Sigmoid colon (tissue), 7 donors: ENCODE results near the gene HLA-G. TPM values are rescaled to one million over a fixed set of nuclear protein-coding genes. Genes with fewer than 3 reads are reported as not detected.
"Not testable (repeated sequence)": the region's sequence is repeated elsewhere in the genome, so short reads cannot be mapped to it uniquely, and the experiment has no call there.

Source experiments
- DNase-seq: peaks from one replicate; pipeline ENCODE4 v3.0.0-alpha.2; 2019
- H3K27ac ChIP-seq, 4 donors: fragments of 200-600 bp; sonication (generic); one replicate each; pipeline ENCODE4 v1.5.1; 2016 to 2019; ENCODE audit warnings: mild to moderate bottlenecking in 1 of 4
- H3K27me3 ChIP-seq, 3 donors: fragments of 200-600 bp; sonication (generic); one replicate each; pipeline ENCODE4 v1.5.1; 2019; ENCODE audit warnings: mild to moderate bottlenecking in 1 of 3
- H3K36me3 ChIP-seq, 4 donors: fragments of 200-600 bp; sonication (generic); one replicate each; pipeline ENCODE4 v1.5.1; 2016 to 2019
- H3K4me1 ChIP-seq, 4 donors: fragments of 200-600 bp; sonication (generic); one replicate each; pipeline ENCODE4 v1.5.1; 2017 to 2019
- H3K4me3 ChIP-seq, 4 donors: fragments of 200-600 bp; sonication (generic); one replicate each; pipeline ENCODE4 v1.5.1; 2017 to 2019; ENCODE audit warnings: mild to moderate bottlenecking in 2 of 4, moderate library complexity in 1 of 4
- H3K9me3 ChIP-seq, 4 donors: fragments of 200-600 bp in 3 of 4; sonication (generic) in 3 of 4; one replicate each; pipeline versions ENCODE4 v1.5.1 to v1.6.1; 2013 to 2019
- EP300 ChIP-seq, 4 donors: sonication (generic); formaldehyde crosslinking; IDR thresholded peaks; one replicate each; pipeline ENCODE4 v1.6.1; 2017; ENCODE audit warnings: antibody characterized with exemption in 4 of 4
- POLR2A ChIP-seq, 2 donors: fragments of 450-650 bp; IDR thresholded peaks; one replicate each; pipeline ENCODE4 v1.6.1; 2016; ENCODE audit warnings: antibody characterized with exemption in 2 of 2, mild to moderate bottlenecking in 2 of 2, moderate library complexity in 2 of 2
- POLR2AphosphoS5 ChIP-seq, 4 donors: sonication (generic); formaldehyde crosslinking; IDR thresholded peaks; one replicate each; pipeline ENCODE4 v1.6.1; 2017; ENCODE audit warnings: antibody characterized with exemption in 4 of 4
- WGBS, 2 donors: extraction: QIAGEN DNeasy Blood & Tissue Kit; methylation state at CpG; one replicate each; pipeline ENCODE4 v1.1.7; 2013; 5-methylcytosine and 5-hydroxymethylcytosine counted together
- intact Hi-C: fragments of 100-400 bp; cut with DNase I; formaldehyde crosslinking; loops from one replicate; pipeline ENCODE4 v1.15.1; 2023
- polyA plus RNA-seq, 3 donors: library from polyadenylated mRNA; stranded (reverse); fragments of 200-250 nt; gene quantifications; one replicate each; pipeline ENCODE4 v1.2.3, GENCODE V29; 2013
- small RNA-seq, 3 donors: library from RNA; depleted of rRNA; stranded (forward); fragments of <200 nt; gene quantifications; one replicate each; pipeline ENCODE3, GENCODE V24; 2016
- total RNA-seq, 4 donors: library from RNA; depleted of rRNA; stranded (reverse); fragments of >200 nt; gene quantifications; one replicate each; pipeline ENCODE4 v1.1.0, GENCODE V29; 2016
- TF ChIP-seq, protein P1 (sequence below), 4 experiments: fragments of 450-650 bp in 3 of 4; fragments of 200-600 bp in 1 of 4; IDR thresholded peaks; one replicate each; pipeline ENCODE4 v1.5.1; 2016 to 2019; ENCODE audit warnings: antibody characterized with exemption in 4 of 4, mild to moderate bottlenecking in 3 of 4, moderate library complexity in 2 of 4
- donor health status: healthy with polysubstance abuse.
- donor health status: Bipolar disorder and iron deficiency.
- donor health status: healthy.

The HLA-G gene
- total and polyA plus RNA-seq, 7 donors = 0.09 TPM; not detected in 6

GRCh38 chr6:29872791-29873190 is 45.2 kb downstream of the HLA-G start:
- no peaks in the 10 kb centered on the region for H3K36me3 ChIP-seq
- no peak for TF ChIP-seq POLR2A (IDR thresholded peaks at IDR 0.05)
- no peak for TF ChIP-seq EP300 (IDR thresholded peaks at IDR 0.05)
- TF ChIP-seq, protein P1, sequence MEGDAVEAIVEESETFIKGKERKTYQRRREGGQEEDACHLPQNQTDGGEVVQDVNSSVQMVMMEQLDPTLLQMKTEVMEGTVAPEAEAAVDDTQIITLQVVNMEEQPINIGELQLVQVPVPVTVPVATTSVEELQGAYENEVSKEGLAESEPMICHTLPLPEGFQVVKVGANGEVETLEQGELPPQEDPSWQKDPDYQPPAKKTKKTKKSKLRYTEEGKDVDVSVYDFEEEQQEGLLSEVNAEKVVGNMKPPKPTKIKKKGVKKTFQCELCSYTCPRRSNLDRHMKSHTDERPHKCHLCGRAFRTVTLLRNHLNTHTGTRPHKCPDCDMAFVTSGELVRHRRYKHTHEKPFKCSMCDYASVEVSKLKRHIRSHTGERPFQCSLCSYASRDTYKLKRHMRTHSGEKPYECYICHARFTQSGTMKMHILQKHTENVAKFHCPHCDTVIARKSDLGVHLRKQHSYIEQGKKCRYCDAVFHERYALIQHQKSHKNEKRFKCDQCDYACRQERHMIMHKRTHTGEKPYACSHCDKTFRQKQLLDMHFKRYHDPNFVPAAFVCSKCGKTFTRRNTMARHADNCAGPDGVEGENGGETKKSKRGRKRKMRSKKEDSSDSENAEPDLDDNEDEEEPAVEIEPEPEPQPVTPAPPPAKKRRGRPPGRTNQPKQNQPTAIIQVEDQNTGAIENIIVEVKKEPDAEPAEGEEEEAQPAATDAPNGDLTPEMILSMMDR (IDR thresholded peaks at IDR 0.05) = no peak
- no peak for TF ChIP-seq POLR2AphosphoS5 (IDR thresholded peaks at IDR 0.05)
- intact Hi-C loops = no loop called here
- no peak for DNase-seq
- no peaks in the 10 kb centered on the region for H3K27me3 ChIP-seq
- H3K4me3 ChIP-seq = no peak overlapping the region
- H3K27ac ChIP-seq = no peak overlapping the region
- no peaks in the 10 kb centered on the region for H3K4me1 ChIP-seq
- H3K9me3 ChIP-seq = no peaks in the 10 kb centered on the region
- 31 to 77% methylated on average over 3 of the region's 3 CpGs for WGBS, 2 donors

DNA sequence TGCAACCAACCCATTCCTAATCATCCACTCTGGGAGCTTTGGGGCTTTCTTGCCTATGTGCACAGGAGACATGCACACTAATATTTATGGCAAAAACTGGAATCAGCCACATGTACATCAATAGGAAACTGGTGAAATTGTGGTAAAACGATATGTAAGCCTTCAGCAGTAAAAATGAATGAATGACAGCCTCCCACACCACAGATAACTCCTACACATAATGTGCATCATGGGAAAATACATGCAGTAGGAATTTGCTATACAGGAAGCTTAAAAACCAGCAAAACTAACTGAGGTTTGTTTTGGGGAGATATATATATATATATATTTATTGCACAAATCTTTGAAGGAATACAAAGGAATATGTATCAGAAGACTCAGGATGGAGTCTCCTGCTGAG is 47.6 kb downstream of the HLA-G start:
- 91 to 92% methylated on average over 1 of the region's 1 CpG for WGBS, 2 donors
- Histone ChIP-seq H3K4me1 (no peaks in the 10 kb centered on the region), H3K27ac (no peak overlapping the region), H3K4me3 (no peak overlapping the region), H3K36me3 (no peaks in the 10 kb centered on the region), H3K9me3 (no peaks in the 10 kb centered on the region), H3K27me3 (no peaks in the 10 kb centered on the region)
- intact Hi-C loops = no loop called here
- TF ChIP-seq EP300 (IDR thresholded peaks at IDR 0.05) = no peak
- TF ChIP-seq, protein P1 (IDR thresholded peaks at IDR 0.05) = no peak
- no peak for TF ChIP-seq POLR2A (IDR thresholded peaks at IDR 0.05)
- no peak for TF ChIP-seq POLR2AphosphoS5 (IDR thresholded peaks at IDR 0.05)
- no peak for DNase-seq

DNA sequence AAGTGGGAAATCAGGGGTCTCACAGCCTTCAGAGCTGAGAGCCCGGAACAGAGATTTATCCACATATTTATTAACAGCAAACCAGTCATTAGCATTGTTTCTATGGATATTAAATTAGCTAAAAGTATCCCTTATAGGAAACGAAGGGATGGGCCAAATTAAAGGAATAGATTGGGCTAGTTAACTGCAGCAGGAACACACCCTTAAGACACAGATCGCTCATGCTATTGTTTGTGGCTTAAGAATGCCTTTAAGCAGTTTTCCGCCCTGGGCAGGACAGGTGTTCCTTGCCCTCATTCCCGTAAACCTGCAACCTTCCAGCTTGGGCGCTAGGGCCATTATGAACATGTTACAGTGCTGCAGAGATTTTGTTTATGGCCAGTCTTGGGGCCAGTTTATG is 48.1 kb downstream of the HLA-G start:
- H3K9me3 ChIP-seq, DNase-seq, H3K27me3 ChIP-seq, H3K36me3 ChIP-seq, H3K4me3 ChIP-seq, intact Hi-C loops, H3K27ac ChIP-seq, H3K4me1 ChIP-seq: not testable (repeated sequence)
- WGBS, 2 donors = 89% methylated on average over 6 of the region's 6 CpGs; no CpG with 5 or more reads in 1 of the 2 donors

Small RNA genes lying within 50 kb of the gene (small RNA-seq; reads per million reads assigned to genes)
- gene MICG = 0 reads per million in 3 donors

Other genes starting within 250 kb of the HLA-G start
- gene OR2H2, start 242.7 kb upstream of the HLA-G start, total RNA-seq = not detected
- gene OR2H2, start 242.7 kb upstream of the HLA-G start, polyA plus RNA-seq = not detected
- 10 to 100 TPM; 26.5 to 73.9 (median 46.0) TPM for gene GABBR1, start 194.6 kb upstream of the HLA-G start, total RNA-seq
- gene GABBR1, start 194.6 kb upstream of the HLA-G start, polyA plus RNA-seq = 10 to 100 TPM in 1 of 3 donors, 1 to 10 TPM in 1, under 1 TPM in 1; 0.92 to 20.6 (median 4.2) TPM
- not detected for gene MOG, start 170.7 kb upstream of the HLA-G start, total RNA-seq
- under 1 TPM in 1 of 3 donors, not detected in 2; 0.22 TPM for gene MOG, start 170.7 kb upstream of the HLA-G start, polyA plus RNA-seq
- not detected for gene ZFP57, start 146.7 kb upstream of the HLA-G start, total RNA-seq
- gene ZFP57, start 146.7 kb upstream of the HLA-G start, polyA plus RNA-seq = under 1 TPM in 1 of 3 donors, not detected in 2; 0.03 TPM
- gene HLA-F, start 104.4 kb upstream of the HLA-G start, total RNA-seq = 10 to 100 TPM; 33.4 to 74.2 (median 38.5) TPM
- gene HLA-F, start 104.4 kb upstream of the HLA-G start, polyA plus RNA-seq = 100 to 1,000 TPM in 1 of 3 donors, 10 to 100 TPM in 2; 43.2 to 504 (median 70.7) TPM
- gene HLA-A, start 114.7 kb downstream of the HLA-G start, total RNA-seq = 100 to 1,000 TPM; 279 to 524 (median 398) TPM
- gene HLA-A, start 114.7 kb downstream of the HLA-G start, polyA plus RNA-seq = 1,000 to 10,000 TPM in 1 of 3 donors, 100 to 1,000 TPM in 2; 302 to 2,938 (median 684) TPM
- 10 to 100 TPM; 11.1 to 29.3 (median 23.3) TPM for gene POLR1H, start 233.4 kb downstream of the HLA-G start, total RNA-seq
- gene POLR1H, start 233.4 kb downstream of the HLA-G start, polyA plus RNA-seq = 10 to 100 TPM; 33.3 to 70.3 (median 61.7) TPM
- gene PPP1R11, start 239.4 kb downstream of the HLA-G start, total RNA-seq = 10 to 100 TPM; 36.8 to 45.7 (median 42.2) TPM
- 100 to 1,000 TPM in 2 of 3 donors, 10 to 100 TPM in 1; 89.8 to 144 (median 107) TPM for gene PPP1R11, start 239.4 kb downstream of the HLA-G start, polyA plus RNA-seq
- gene RNF39, start 247.9 kb downstream of the HLA-G start, total RNA-seq = not detected
- gene RNF39, start 247.9 kb downstream of the HLA-G start, polyA plus RNA-seq = 1 to 10 TPM in 1 of 3 donors, under 1 TPM in 2; 0.44 to 2.3 (median 0.60) TPM